A549 (cell line): ENCODE data around the gene FAF1. TPM values are rescaled to one million over a fixed set of nuclear protein-coding genes. Genes with fewer than 3 reads are reported as not detected.

Experiments used
- ATAC-seq, 2 experiments: fragments of 200-7000 bp in 1 of 2; fragments of >200 bp in 1 of 2; cut with Nextera tagmentation in 1 of 2; cut with Tn5 transposase in 1 of 2; 3 replicates each; pipeline versions ENCODE4 v1.8.0 to v1.9.1; 2018 to 2020; ENCODE audit warnings: mild to moderate bottlenecking in 1 of 2, moderate library complexity in 1 of 2
- CTCF ChIA-PET: fragments of 300-600 bp; sonication (Branson Sonifier 250); formaldehyde crosslinking; extraction: SDS; loops from one replicate; lab custom pipeline; 2021; ENCODE audit warnings: antibody characterized with exemption, inconsistent platforms; lab: Yijun Ruan, JAX
- POLR2A ChIA-PET: fragments of 350-600 bp; formaldehyde crosslinking; extraction: SDS; loops from one replicate; lab custom pipeline; 2021; ENCODE audit warnings: antibody characterized with exemption, inconsistent platforms; lab: Yijun Ruan, JAX
- DNase-seq, 2 experiments: peaks; one replicate each; pipeline versions ENCODE4 v3.0.0 to v3.0.0-alpha.2; 2011 to 2016; ENCODE audit warnings: low read depth in 1 of 2, low spot score in 1 of 2
- FAIRE-seq: peaks from 2 replicates; lab custom pipeline; 2011; peaks lifted over from hg19 to GRCh38; lab: Jason Lieb, UNC
- H3K27ac ChIP-seq, 2 experiments: fragments of >200 bp; sonication (Bioruptor Twin); formaldehyde crosslinking; 3 replicates each; pipeline ENCODE4 v1.5.1; 2016 to 2017
- H3K4me1 ChIP-seq: fragments of >200 bp; sonication (Bioruptor Twin); formaldehyde crosslinking; 3 replicates; pipeline ENCODE4 v1.6.1; 2016
- H3K4me2 ChIP-seq: fragments of >200 bp; sonication (Bioruptor Twin); formaldehyde crosslinking; 3 replicates; pipeline ENCODE4 v1.6.1; 2016
- H3K4me3 ChIP-seq: fragments of >200 bp; sonication (Bioruptor Twin); formaldehyde crosslinking; 3 replicates; pipeline ENCODE4 v1.5.1; 2016
- H3K9me3 ChIP-seq: fragments of >200 bp; sonication (Bioruptor Twin); formaldehyde crosslinking; 3 replicates; pipeline ENCODE4 v1.6.1; 2016
- CBX8 ChIP-seq: fragments of 200-600 bp; sonication (generic); IDR thresholded peaks from 2 replicates; pipeline ENCODE4 v1.6.1; 2016
- CHD4 ChIP-seq: fragments of 200-600 bp; sonication (generic); IDR thresholded peaks from 2 replicates; pipeline ENCODE4 v1.6.1; 2016; ENCODE audit warnings: antibody characterized with exemption, mild to moderate bottlenecking, borderline replicate concordance
- CTCF ChIP-seq: fragments of >200 bp; sonication (Bioruptor Twin); formaldehyde crosslinking; IDR thresholded peaks from 3 replicates; pipeline ENCODE4 v1.5.1; 2016
- EHMT2 ChIP-seq: fragments of 200-600 bp; sonication (generic); IDR thresholded peaks from 2 replicates; pipeline ENCODE4 v1.6.1; 2016; ENCODE audit warnings: antibody characterized with exemption, low read depth, mild to moderate bottlenecking, moderate library complexity
- GATA3 ChIP-seq: IDR thresholded peaks from 2 replicates; pipeline ENCODE4 v1.6.1; 2012; ENCODE audit warnings: borderline replicate concordance
- JUN ChIP-seq, 2 experiments: fragments of >200 bp; sonication (Bioruptor Twin); formaldehyde crosslinking; IDR thresholded peaks; 2 replicates in 1 of 2; 3 replicates in 1 of 2; pipeline ENCODE4 v1.6.1; 2016 to 2017
- KDM5A ChIP-seq: fragments of 200-600 bp; sonication (generic); IDR thresholded peaks from 2 replicates; pipeline ENCODE4 v1.6.1; 2016; ENCODE audit warnings: antibody characterized with exemption, mild to moderate bottlenecking
- NR3C1 ChIP-seq: fragments of >200 bp; sonication (Bioruptor Twin); formaldehyde crosslinking; IDR thresholded peaks from 3 replicates; pipeline ENCODE4 v1.6.1; 2017
- PHF8 ChIP-seq: fragments of 200-600 bp; sonication (generic); IDR thresholded peaks from 2 replicates; pipeline ENCODE4 v1.6.1; 2016; ENCODE audit warnings: low read depth, mild to moderate bottlenecking, antibody characterized with exemption, moderate library complexity, borderline replicate concordance
- POLR2A ChIP-seq: IDR thresholded peaks from 2 replicates; pipeline ENCODE4 v1.6.1; 2012; ENCODE audit warnings: mild to moderate bottlenecking, low read length
- RARB ChIP-seq: fragments of 250-450 bp; sonication (Bioruptor Pico); IDR thresholded peaks from 2 replicates; pipeline ENCODE4 v1.8.0; 2021; ENCODE audit warnings: mild to moderate bottlenecking, moderate library complexity
- RFX5 ChIP-seq: fragments of 450-650 bp; IDR thresholded peaks from 2 replicates; pipeline ENCODE4 v1.7.1; 2014; ENCODE audit warnings: antibody characterized with exemption, mild to moderate bottlenecking, moderate library complexity
- RNF2 ChIP-seq: fragments of 200-600 bp; sonication (generic); IDR thresholded peaks from 2 replicates; pipeline ENCODE4 v1.6.1; 2016; ENCODE audit warnings: low read depth, mild to moderate bottlenecking, antibody characterized with exemption, moderate library complexity, borderline replicate concordance
- SMC3 ChIP-seq: fragments of >200 bp; sonication (Bioruptor Twin); formaldehyde crosslinking; IDR thresholded peaks from 3 replicates; pipeline ENCODE4 v1.6.1; 2018; ENCODE audit warnings: inconsistent platforms
- SREBF2 ChIP-seq: fragments of 450-650 bp; IDR thresholded peaks from 2 replicates; pipeline ENCODE4 v1.6.1; 2014; ENCODE audit warnings: mild to moderate bottlenecking, moderate library complexity
- TFCP2L1 ChIP-seq: fragments of 250-450 bp; sonication (Bioruptor Pico); IDR thresholded peaks from 2 replicates; pipeline ENCODE4 v1.5.0; 2021; ENCODE audit warnings: mild to moderate bottlenecking
- TP53 ChIP-seq: fragments of 250-450 bp; sonication (Bioruptor Pico); IDR thresholded peaks from 2 replicates; pipeline ENCODE4 v1.5.0; 2021; ENCODE audit warnings: mild to moderate bottlenecking, moderate library complexity
- ZSCAN20 ChIP-seq: fragments of 250-450 bp; sonication (Bioruptor Pico); IDR thresholded peaks from 2 replicates; pipeline ENCODE4 v1.8.0; 2022; ENCODE audit warnings: mild to moderate bottlenecking, moderate library complexity
- WGBS: methylation state at CpG from one replicate; pipeline ENCODE4 v1.1.6; 2017; ENCODE audit errors: missing lambda C conversion rate; 5-methylcytosine and 5-hydroxymethylcytosine counted together
- polyA plus RNA-seq, 4 experiments: library from polyadenylated mRNA; depleted of rRNA in 3 of 4; stranded (reverse); fragments of >200 nt; fragmentation: RNase III in 1 of 4; extraction: RNeasy Plus Mini Kit Qiagen cat#74134 plus additional on column Dnase treatment in 1 of 4; gene quantifications; 2 replicates in 3 of 4; 3 replicates in 1 of 4; pipeline ENCODE4 v1.2.3, GENCODE V29; 2011 to 2017
- TF ChIP-seq, protein P1 (sequence below): IDR thresholded peaks from 2 replicates; pipeline ENCODE4 v1.6.1; 2012; ENCODE audit warnings: low read depth, borderline replicate concordance
- TF ChIP-seq, protein P2 (sequence below): IDR thresholded peaks from 2 replicates; pipeline ENCODE4 v1.6.1; 2012
- TF ChIP-seq, protein P3 (sequence below): fragments of 450-650 bp; IDR thresholded peaks from 2 replicates; pipeline ENCODE4 v1.6.1; 2014; ENCODE audit warnings: antibody characterized with exemption
- TF ChIP-seq, protein P4 (sequence below): fragments of 250-450 bp; sonication (Bioruptor Pico); IDR thresholded peaks from 2 replicates; pipeline ENCODE4 v1.5.0; 2020; ENCODE audit warnings: low read depth, mild to moderate bottlenecking, moderate library complexity

Gene FAF1
- polyA plus RNA-seq, 2 of the 4 experiments (the other 2 are of a cell fraction): 31.7 to 46.2 TPM

DNA sequence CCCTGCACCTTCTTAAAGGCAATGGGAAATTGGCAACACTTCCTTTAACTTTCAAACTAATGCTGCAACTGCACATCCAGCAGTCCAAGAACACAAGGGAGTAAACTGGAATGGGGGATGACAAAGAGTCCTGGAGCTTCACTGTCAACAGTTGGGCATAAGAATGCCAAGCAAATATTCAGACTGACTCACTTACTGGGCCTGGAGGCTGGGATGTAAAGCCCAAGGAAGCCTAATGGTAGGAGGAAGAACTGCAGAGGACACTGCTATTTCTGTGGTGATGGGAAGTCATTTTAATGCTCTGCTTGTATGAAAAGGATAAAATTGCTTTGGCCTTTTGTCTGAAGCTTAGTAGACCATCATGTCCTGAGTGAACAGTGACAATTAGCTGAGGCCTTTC, 521.1 kb downstream of the FAF1 start:
- FAIRE-seq: no peak
- no peak for TF ChIP-seq POLR2A
- TF ChIP-seq, protein P1, sequence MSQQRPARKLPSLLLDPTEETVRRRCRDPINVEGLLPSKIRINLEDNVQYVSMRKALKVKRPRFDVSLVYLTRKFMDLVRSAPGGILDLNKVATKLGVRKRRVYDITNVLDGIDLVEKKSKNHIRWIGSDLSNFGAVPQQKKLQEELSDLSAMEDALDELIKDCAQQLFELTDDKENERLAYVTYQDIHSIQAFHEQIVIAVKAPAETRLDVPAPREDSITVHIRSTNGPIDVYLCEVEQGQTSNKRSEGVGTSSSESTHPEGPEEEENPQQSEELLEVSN: no peak
- no peak for TF ChIP-seq JUN (IDR thresholded peaks at IDR 0.05)
- no peak for TF ChIP-seq TFCP2L1 (CRISPR knock-in tag)
- TF ChIP-seq ZSCAN20: no peak
- TF ChIP-seq SMC3: no peak
- TF ChIP-seq CHD4: no peak
- no peak for TF ChIP-seq CTCF
- no peak for TF ChIP-seq TP53 (CRISPR knock-in tag)
- no peak for TF ChIP-seq KDM5A
- TF ChIP-seq, protein P2, sequence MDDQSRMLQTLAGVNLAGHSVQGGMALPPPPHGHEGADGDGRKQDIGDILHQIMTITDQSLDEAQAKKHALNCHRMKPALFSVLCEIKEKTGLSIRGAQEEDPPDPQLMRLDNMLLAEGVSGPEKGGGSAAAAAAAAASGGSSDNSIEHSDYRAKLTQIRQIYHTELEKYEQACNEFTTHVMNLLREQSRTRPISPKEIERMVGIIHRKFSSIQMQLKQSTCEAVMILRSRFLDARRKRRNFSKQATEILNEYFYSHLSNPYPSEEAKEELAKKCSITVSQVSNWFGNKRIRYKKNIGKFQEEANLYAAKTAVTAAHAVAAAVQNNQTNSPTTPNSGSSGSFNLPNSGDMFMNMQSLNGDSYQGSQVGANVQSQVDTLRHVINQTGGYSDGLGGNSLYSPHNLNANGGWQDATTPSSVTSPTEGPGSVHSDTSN: no peak
- TF ChIP-seq, all 56 proteins: peak for 0
- ChIA-PET POLR2A (no interaction called here), CTCF (interaction anchor here (1.4 kb wide), 1 partner anchor 20 kb away, joined by 3 read pairs; no protein-coding TSS in a partner anchor)
- Histone ChIP-seq H3K4me1 (no peaks in the 10 kb centered on the region), H3K4me2 (no peak overlapping the region), H3K4me3 (no peak overlapping the region), H3K27ac (no peak overlapping the region), H3K9me3 (no peaks in the 10 kb centered on the region)
- peak in 1 of 2 experiments; percentile 15 for DNase-seq
- peak; percentile 66 to 71; a peak in 5 of 6 replicates for ATAC-seq

DNA sequence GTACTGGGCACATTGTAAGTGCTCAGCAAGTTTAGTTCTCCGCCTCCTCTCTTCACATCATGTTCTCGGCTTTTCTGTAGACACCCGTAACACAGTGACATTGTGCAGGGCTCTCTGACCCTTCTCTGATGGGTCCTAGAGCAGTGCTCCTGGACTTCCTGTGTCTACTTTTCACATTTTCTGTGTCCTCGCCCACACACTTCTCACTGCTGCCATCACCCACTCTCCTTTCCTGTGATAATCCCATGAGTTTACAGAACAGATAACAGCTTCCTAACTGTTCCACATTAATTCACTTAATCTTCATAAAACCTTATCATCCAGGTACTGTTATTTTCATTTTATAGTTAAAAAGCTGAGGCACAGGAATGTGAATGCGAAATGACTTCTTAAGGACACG, 523.6 kb downstream of the FAF1 start:
- DNase-seq (no peak), FAIRE-seq (no peak), ATAC-seq (no peak)
- TF ChIP-seq GATA3: no peak
- TF ChIP-seq, protein P3, sequence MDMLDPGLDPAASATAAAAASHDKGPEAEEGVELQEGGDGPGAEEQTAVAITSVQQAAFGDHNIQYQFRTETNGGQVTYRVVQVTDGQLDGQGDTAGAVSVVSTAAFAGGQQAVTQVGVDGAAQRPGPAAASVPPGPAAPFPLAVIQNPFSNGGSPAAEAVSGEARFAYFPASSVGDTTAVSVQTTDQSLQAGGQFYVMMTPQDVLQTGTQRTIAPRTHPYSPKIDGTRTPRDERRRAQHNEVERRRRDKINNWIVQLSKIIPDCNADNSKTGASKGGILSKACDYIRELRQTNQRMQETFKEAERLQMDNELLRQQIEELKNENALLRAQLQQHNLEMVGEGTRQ: no peak
- no peak for TF ChIP-seq NR3C1
- TF ChIP-seq KDM5A: no peak
- TF ChIP-seq RNF2: no peak
- no peak for TF ChIP-seq PHF8
- TF ChIP-seq SREBF2: no peak
- TF ChIP-seq, protein P4, sequence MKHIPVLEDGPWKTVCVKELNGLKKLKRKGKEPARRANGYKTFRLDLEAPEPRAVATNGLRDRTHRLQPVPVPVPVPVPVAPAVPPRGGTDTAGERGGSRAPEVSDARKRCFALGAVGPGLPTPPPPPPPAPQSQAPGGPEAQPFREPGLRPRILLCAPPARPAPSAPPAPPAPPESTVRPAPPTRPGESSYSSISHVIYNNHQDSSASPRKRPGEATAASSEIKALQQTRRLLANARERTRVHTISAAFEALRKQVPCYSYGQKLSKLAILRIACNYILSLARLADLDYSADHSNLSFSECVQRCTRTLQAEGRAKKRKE: no peak
- TF ChIP-seq RARB (CRISPR knock-in tag): no peak
- TF ChIP-seq SMC3: no peak
- no peak for TF ChIP-seq EHMT2
- TF ChIP-seq CBX8: no peak
- no peaks in the 10 kb centered on the region for H3K4me1 ChIP-seq
- no peak overlapping the region for H3K27ac ChIP-seq
- H3K4me3 ChIP-seq: no peak overlapping the region
- no peaks in the 10 kb centered on the region for H3K9me3 ChIP-seq
- POLR2A ChIA-PET: no interaction called here
- CTCF ChIA-PET: no interaction called here
- H3K4me2 ChIP-seq: no peak overlapping the region
- WGBS: 91% methylated on average over 6 of the region's 6 CpGs

DNA sequence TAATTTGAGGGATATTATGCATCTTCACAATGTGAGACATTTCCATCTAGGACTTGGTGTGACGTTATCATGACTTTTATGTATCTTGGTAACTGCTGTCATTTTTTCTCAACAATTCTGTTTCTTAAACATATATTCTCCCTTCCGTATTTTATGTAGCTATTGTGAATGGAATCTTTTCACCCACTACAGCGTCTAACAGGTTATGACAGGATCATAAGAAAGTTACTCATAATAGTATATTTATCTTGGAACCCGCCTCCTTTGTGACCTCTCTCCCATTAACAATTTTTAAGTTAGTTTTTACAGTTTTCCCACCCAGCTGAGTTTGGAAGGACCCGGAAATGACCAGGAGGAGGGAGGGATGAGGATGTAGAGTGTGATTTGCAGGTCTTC, 530.1 kb downstream of the FAF1 start:
- Histone ChIP-seq H3K4me1 (peaks cover 5% of the 10 kb centered on the region; the same call in 1 of the 3 replicates), H3K9me3 (no peaks in the 10 kb centered on the region), H3K4me3 (no peak overlapping the region), H3K27ac (no peak overlapping the region), H3K4me2 (no peak overlapping the region)
- ATAC-seq (no peak), DNase-seq (no peak), FAIRE-seq (no peak)
- WGBS: 46% methylated on average over 5 of the region's 5 CpGs
- ChIA-PET POLR2A (no interaction called here), CTCF (no interaction called here)
- TF ChIP-seq RFX5 (no peak), GATA3 (no peak)
